Astrocyte (in vitro differentiated cells and primary cell): ENCODE results near the gene ZNF593OS. TPM values are rescaled to one million over a fixed set of nuclear protein-coding genes. Genes with fewer than 3 reads are reported as not detected.

Experiments used
- DNase-seq: peaks from one replicate; pipeline ENCODE4 v3.0.0-alpha.2; 2010; ENCODE audit warnings: low read depth
- FAIRE-seq: peaks from 2 replicates; lab custom pipeline; 2011; peaks lifted over from hg19 to GRCh38; lab: Jason Lieb, UNC
- H2AFZ ChIP-seq: 2 replicates; pipeline ENCODE4 v1.6.0; 2012; ENCODE audit warnings: low read depth, low read length, inconsistent platforms
- H3K27ac ChIP-seq: 2 replicates; pipeline ENCODE4 v1.5.1; 2011; ENCODE audit warnings: low read depth, low read length, inconsistent platforms
- H3K27me3 ChIP-seq: 2 replicates; pipeline ENCODE4 v1.6.0; 2011; ENCODE audit warnings: low read length, inconsistent platforms; ENCODE audit not compliant: insufficient read depth
- H3K36me3 ChIP-seq: 2 replicates; pipeline ENCODE4 v1.5.1; 2011; ENCODE audit warnings: low read length, inconsistent platforms; ENCODE audit not compliant: insufficient read depth
- H3K4me1 ChIP-seq: 2 replicates; pipeline ENCODE4 v1.5.1; 2011; ENCODE audit warnings: low read length, inconsistent platforms; ENCODE audit not compliant: insufficient read depth
- H3K4me2 ChIP-seq: 2 replicates; pipeline ENCODE4 v1.6.0; 2012; ENCODE audit warnings: low read length, inconsistent platforms
- H3K4me3 ChIP-seq: 2 replicates; pipeline ENCODE4 v1.5.1; 2011; ENCODE audit warnings: low read depth, mild to moderate bottlenecking, low read length, inconsistent platforms; ENCODE audit not compliant: insufficient read depth
- H3K79me2 ChIP-seq: 2 replicates; pipeline ENCODE4 v1.6.0; 2012; ENCODE audit warnings: mild to moderate bottlenecking, low read length, inconsistent platforms; ENCODE audit not compliant: insufficient read depth
- H3K9ac ChIP-seq: 2 replicates; pipeline ENCODE4 v1.6.0; 2012; ENCODE audit warnings: mild to moderate bottlenecking, low read length, inconsistent platforms
- H3K9me3 ChIP-seq: 2 replicates; pipeline ENCODE4 v1.5.1; 2012; ENCODE audit warnings: low read depth, mild to moderate bottlenecking, low read length, inconsistent platforms; ENCODE audit not compliant: insufficient read depth
- H4K20me1 ChIP-seq: 2 replicates; pipeline ENCODE4 v1.6.0; 2012; ENCODE audit warnings: low read length, inconsistent platforms; ENCODE audit not compliant: insufficient read depth
- H3K27ac Mint-ChIP-seq: one replicate; pipeline ENCODE4 v1.8.0; 2021; ENCODE audit warnings: mild to moderate bottlenecking, mixed read lengths; ENCODE audit not compliant: unreplicated experiment
- H3K27me3 Mint-ChIP-seq: one replicate; pipeline ENCODE4 v1.8.0; 2021; ENCODE audit warnings: low read depth, mixed read lengths; ENCODE audit not compliant: unreplicated experiment
- H3K36me3 Mint-ChIP-seq: one replicate; pipeline ENCODE4 v1.8.0; 2021; ENCODE audit warnings: low read depth, mixed read lengths; ENCODE audit not compliant: unreplicated experiment
- H3K4me1 Mint-ChIP-seq: one replicate; pipeline ENCODE4 v1.8.0; 2021; ENCODE audit warnings: low read depth, mixed read lengths; ENCODE audit not compliant: unreplicated experiment
- H3K4me3 Mint-ChIP-seq: one replicate; pipeline ENCODE4 v1.8.0; 2021; ENCODE audit warnings: mild to moderate bottlenecking, moderate library complexity, mixed read lengths; ENCODE audit not compliant: unreplicated experiment
- H3K9me3 Mint-ChIP-seq: one replicate; pipeline ENCODE4 v1.8.0; 2021; ENCODE audit warnings: mild to moderate bottlenecking, mixed read lengths; ENCODE audit not compliant: unreplicated experiment
- CTCF ChIP-seq: IDR thresholded peaks from 2 replicates; pipeline ENCODE4 v1.5.1; 2011; ENCODE audit warnings: low read depth, mild to moderate bottlenecking, inconsistent platforms, low read length, moderate library complexity; ENCODE audit not compliant: insufficient read depth
- EZH2 ChIP-seq: IDR thresholded peaks from 2 replicates; pipeline ENCODE4 v1.6.1; 2012; ENCODE audit warnings: mild to moderate bottlenecking, low read length, inconsistent platforms; ENCODE audit not compliant: insufficient read depth
- total RNA-seq: library from RNA; stranded (reverse); gene quantifications from 2 replicates; pipeline ENCODE4 v1.2.1, GENCODE V29; 2021

Gene ZNF593OS
- total RNA-seq, 1 donor from 2014 or later, result not detected

DNA sequence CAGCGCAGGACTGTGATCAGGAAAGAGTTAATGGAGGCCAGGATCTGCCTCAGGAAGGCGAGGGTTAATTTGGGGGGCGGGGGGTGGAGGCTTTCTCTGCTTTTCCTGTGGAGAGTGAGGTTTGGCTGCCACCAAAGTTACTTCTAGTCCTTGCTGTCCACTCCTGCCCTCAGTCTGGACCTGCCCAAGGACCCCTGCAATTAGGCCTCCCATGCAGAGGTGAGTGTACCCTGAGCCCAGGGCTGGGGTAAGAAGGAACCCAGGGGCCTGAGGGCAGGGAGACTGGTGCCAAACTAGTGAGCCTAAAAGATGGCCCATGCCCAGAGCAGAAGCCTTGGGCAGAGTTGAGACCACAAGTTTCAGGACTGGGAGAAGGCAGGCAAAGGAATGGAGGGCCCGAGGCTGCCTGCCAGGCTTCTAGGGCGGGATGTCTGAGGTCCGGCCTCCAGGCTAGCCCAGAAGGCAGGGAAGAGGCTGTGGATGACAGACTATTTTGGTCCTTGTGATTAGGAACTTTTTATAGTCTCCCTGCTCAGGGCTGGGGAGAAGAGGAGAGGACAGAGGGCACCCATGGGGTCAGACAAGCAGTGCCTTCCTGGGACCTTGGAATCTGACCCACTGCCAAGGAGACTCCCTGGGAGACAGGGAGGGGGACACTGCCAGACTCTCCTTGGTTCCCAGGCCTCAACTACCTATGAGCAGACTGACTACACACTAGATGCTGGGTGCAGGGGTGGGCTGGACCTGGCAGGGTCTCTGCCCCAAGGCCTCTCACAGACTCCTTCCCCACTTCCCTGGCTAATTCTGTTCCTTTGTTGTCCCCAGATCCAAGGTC, 12.5 kb downstream of the ZNF593OS start, which contains the start of gene FAM110D:
TSS of gene FAM110D (plus strand) at position 172 of the 835 bp plus-strand sequence. CDS start 2,213 bp downstream, outside the sequence.
- Histone ChIP-seq H3K36me3 (no peaks in the 10 kb centered on the region), H3K9me3 (no peaks in the 10 kb centered on the region), H4K20me1 (no peaks in the 10 kb centered on the region), H3K27me3 (peaks cover 4% of the 10 kb centered on the region), H3K79me2 (no peaks in the 10 kb centered on the region), H3K4me1 (peaks cover 21% of the 10 kb centered on the region), H3K4me2 (peak within 1 kb of the TSS; percentile 41), H3K4me3 (no peak within 1 kb of the TSS), H3K27ac (no peak within 1 kb of the TSS), H3K9ac (no peak within 1 kb of the TSS), H2AFZ (peak within 1 kb of the TSS; percentile 16)
- Mint-ChIP-seq H3K36me3 (no peaks in the 10 kb centered on the region), H3K27me3 (peaks cover 26% of the 10 kb centered on the region), H3K4me3 (peak within 1 kb of the TSS; percentile 76), H3K27ac (peak within 1 kb of the TSS; percentile 53), H3K4me1 (peaks cover 30% of the 10 kb centered on the region), H3K9me3 (no peaks in the 10 kb centered on the region)
- FAIRE-seq (no peak), DNase-seq (no peak)
- TF ChIP-seq CTCF (no peak), EZH2 (no peak)

DNA sequence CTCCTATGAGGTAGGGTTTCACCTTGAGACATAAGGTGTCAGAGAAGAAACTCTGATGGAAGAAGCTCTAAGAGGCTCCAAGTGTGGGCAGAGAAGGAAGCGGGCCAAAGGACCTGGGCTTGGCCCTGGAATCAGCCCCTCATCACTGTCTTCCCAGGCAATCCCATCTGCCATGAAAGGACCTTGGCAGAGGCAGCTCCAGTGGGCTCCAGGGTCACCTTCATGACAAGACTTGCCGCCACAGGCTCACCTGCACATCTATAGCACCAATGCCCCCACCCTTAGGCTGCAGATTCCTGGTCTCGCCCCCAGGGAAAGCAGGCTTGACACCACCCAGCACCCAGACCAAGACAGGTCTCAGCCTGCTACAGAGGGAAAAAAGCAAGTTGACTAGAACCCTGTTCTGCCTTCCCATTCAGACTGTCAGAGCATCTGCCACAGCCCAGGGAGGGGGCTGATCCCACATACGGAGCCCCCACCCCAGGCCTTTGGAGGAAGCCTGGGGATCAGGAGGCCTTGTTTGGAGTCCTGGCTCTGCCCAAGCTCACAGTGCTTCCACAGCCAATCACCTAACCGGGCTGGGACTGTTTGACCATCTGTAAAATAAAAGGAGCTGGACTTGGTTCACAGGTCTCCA, 13.2 kb downstream of the ZNF593OS start:
- FAIRE-seq, result no peak
- H2AFZ ChIP-seq, result no peak overlapping the region
- H3K9me3 ChIP-seq, result no peaks in the 10 kb centered on the region
- H3K4me3 ChIP-seq, result no peak overlapping the region
- H3K9ac ChIP-seq, result no peak overlapping the region
- H3K79me2 ChIP-seq, result no peaks in the 10 kb centered on the region
- H4K20me1 ChIP-seq, result no peaks in the 10 kb centered on the region
- no peaks in the 10 kb centered on the region for H3K36me3 ChIP-seq
- Mint-ChIP-seq H3K9me3 (no peaks in the 10 kb centered on the region), H3K27me3 (peaks cover 29% of the 10 kb centered on the region), H3K27ac (peak overlapping the region; percentile 53), H3K4me3 (peak overlapping the region; percentile 76), H3K36me3 (no peaks in the 10 kb centered on the region), H3K4me1 (peaks cover 30% of the 10 kb centered on the region)
- DNase-seq, result no peak
- H3K27me3 ChIP-seq, result peaks cover 4% of the 10 kb centered on the region
- H3K27ac ChIP-seq, result no peak overlapping the region
- TF ChIP-seq EZH2 (no peak), CTCF (no peak)
- no peak overlapping the region for H3K4me2 ChIP-seq
- peaks cover 21% of the 10 kb centered on the region for H3K4me1 ChIP-seq
